Upper lobe of right lung (tissue), 1 donor: Measurements from ENCODE around the gene NR4A3. TPM values are rescaled to one million over a fixed set of nuclear protein-coding genes. Genes with fewer than 3 reads are reported as not detected.

Experiments used
- ATAC-seq: fragments of 200-7000 bp; cut with Tn5 transposase; one replicate; pipeline ENCODE4 v1.9.1; 2020; ENCODE audit warnings: mild to moderate bottlenecking, moderate library complexity
- DNase-seq: peaks from one replicate; pipeline ENCODE4 v3.0.0-alpha.2; 2020
- H3K27ac ChIP-seq: fragments of 200-600 bp; one replicate; pipeline ENCODE4 v1.8.0; 2022
- H3K27me3 ChIP-seq: fragments of 200-600 bp; one replicate; pipeline ENCODE4 v1.8.0; 2022; ENCODE audit warnings: mild to moderate bottlenecking
- H3K36me3 ChIP-seq: fragments of 200-600 bp; one replicate; pipeline ENCODE4 v1.8.0; 2022
- H3K4me1 ChIP-seq: fragments of 200-600 bp; one replicate; pipeline ENCODE4 v1.8.0; 2022
- H3K4me3 ChIP-seq: fragments of 200-600 bp; one replicate; pipeline ENCODE4 v1.8.0; 2022; ENCODE audit warnings: mild to moderate bottlenecking
- H3K9me3 ChIP-seq: fragments of 200-600 bp; one replicate; pipeline ENCODE4 v1.8.0; 2022
- intact Hi-C: fragments of 100-400 bp; cut with DNase I; formaldehyde crosslinking; loops from one replicate; pipeline ENCODE4 v1.11.0; 2022
- total RNA-seq: library from RNA; stranded (reverse); fragmentation: NEBNext Ultra II Directional; extraction: Animal tissue kit (Norgen Biotek cat#: 25700); gene quantifications from one replicate; pipeline ENCODE4 v1.2.1, GENCODE V29; 2021
- TF ChIP-seq, protein P1 (sequence below): fragments of 200-600 bp; IDR thresholded peaks from one replicate; pipeline ENCODE4 v1.8.0; 2022; ENCODE audit warnings: antibody characterized with exemption
- donor health status: DM: no; HTN: yes; CAD: no; lungs with severe emphysema.

NR4A3 gene
- total RNA-seq, 1 donor from 2014 or later = 3.8 TPM

DNA sequence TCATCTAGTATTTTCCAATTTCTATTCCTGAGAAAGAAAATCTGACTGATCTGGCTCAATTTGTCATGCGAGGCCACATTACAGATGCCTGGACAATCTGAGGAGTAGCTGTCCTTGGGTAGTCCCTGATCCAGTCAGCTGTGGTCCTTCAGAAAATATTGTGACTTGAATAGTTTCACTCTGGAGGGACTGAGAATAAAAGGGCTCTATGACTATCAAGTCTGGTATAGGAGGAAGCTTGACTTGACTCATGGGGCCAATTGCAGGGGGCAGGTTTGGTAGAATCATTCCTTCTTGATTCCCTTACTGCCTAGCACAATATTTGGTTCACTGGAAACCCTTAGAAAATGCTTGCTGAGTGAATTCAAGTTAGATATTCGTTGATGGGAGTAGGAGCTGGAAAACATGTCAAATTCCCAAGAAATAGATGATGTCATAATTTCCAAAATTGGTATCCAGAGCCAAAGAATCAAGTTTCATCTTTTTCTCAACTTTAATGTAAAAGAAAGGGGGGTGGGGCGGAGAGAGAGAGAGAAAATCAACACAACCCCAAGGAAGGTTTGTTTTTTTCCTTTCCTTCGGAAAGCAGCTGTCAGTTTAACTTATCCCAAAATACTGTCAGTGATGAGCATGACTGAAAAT lies 52.4 kb downstream of the NR4A3 start:
- no peak for ATAC-seq

DNA sequence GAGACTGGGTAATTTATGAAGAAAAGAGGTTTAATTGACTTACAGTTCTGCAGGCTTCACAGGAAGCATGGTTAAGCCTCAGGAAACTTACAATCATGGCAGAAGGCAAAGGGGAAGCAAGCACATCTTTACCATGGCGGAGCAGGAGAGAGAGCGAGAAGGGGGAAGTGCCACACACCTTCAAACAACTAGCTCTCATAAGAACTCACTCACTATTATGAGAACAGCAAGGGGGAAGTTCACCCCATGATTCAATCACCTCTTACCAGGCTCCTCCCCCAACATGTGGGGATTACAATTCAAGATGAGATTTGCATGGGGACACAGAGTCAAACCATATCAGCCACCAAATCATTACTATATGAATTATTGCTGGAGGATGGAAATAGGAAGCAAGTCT lies 54.5 kb downstream of the NR4A3 start:
- no peaks in the 10 kb centered on the region for H3K4me1 ChIP-seq
- H3K9me3 ChIP-seq = no peaks in the 10 kb centered on the region
- peaks cover 3% of the 10 kb centered on the region for H3K27me3 ChIP-seq
- DNase-seq (no peak), ATAC-seq (no peak)
- no peak overlapping the region for H3K27ac ChIP-seq
- H3K36me3 ChIP-seq = no peaks in the 10 kb centered on the region
- TF ChIP-seq, protein P1, sequence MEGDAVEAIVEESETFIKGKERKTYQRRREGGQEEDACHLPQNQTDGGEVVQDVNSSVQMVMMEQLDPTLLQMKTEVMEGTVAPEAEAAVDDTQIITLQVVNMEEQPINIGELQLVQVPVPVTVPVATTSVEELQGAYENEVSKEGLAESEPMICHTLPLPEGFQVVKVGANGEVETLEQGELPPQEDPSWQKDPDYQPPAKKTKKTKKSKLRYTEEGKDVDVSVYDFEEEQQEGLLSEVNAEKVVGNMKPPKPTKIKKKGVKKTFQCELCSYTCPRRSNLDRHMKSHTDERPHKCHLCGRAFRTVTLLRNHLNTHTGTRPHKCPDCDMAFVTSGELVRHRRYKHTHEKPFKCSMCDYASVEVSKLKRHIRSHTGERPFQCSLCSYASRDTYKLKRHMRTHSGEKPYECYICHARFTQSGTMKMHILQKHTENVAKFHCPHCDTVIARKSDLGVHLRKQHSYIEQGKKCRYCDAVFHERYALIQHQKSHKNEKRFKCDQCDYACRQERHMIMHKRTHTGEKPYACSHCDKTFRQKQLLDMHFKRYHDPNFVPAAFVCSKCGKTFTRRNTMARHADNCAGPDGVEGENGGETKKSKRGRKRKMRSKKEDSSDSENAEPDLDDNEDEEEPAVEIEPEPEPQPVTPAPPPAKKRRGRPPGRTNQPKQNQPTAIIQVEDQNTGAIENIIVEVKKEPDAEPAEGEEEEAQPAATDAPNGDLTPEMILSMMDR = no peak
- no peak overlapping the region for H3K4me3 ChIP-seq
- intact Hi-C loops = no loop called here

More for the DNA sequence above, 52.4 kb downstream of the NR4A3 start:
- peaks cover 3% of the 10 kb centered on the region for H3K27me3 ChIP-seq
- no peaks in the 10 kb centered on the region for H3K9me3 ChIP-seq
- TF ChIP-seq, protein P1 = no peak
- no peaks in the 10 kb centered on the region for H3K36me3 ChIP-seq
- intact Hi-C loops = no loop called here
- no peaks in the 10 kb centered on the region for H3K4me1 ChIP-seq
- H3K27ac ChIP-seq = no peak overlapping the region
- H3K4me3 ChIP-seq = no peak overlapping the region
- DNase-seq = no peak

DNA sequence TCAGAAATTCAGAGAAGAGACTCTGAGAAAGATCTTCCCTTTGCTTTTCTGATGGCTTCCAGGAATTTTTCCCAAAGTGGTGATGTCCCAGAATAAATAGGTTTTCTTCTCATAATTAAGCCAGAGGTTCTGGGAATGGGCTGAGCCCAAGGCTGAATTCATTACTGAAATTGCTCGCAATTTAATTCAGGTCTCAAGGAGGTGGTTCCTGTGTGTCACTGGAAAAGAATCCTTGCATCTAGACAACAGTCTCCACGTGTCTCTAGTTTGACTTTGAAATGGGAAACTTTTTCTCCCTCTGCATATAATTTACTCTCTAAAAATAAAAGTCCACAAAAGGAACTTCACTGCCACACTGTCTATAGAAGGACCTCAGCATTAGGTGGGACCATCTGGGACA lies 57.0 kb downstream of the NR4A3 start:
- Histone ChIP-seq H3K4me1 (no peaks in the 10 kb centered on the region), H3K27me3 (peaks cover 3% of the 10 kb centered on the region), H3K9me3 (no peaks in the 10 kb centered on the region), H3K27ac (no peak overlapping the region), H3K36me3 (no peaks in the 10 kb centered on the region), H3K4me3 (no peak overlapping the region)
- no peak for ATAC-seq
- intact Hi-C loops = no loop called here
- no peak for DNase-seq
- TF ChIP-seq, protein P1 = no peak

- H3K4me1 ChIP-seq = no peaks in the 10 kb centered on the region
- no peaks in the 10 kb centered on the region for H3K36me3 ChIP-seq
- no peak overlapping the region for H3K4me3 ChIP-seq
- H3K27ac ChIP-seq = no peak overlapping the region
- no peaks in the 10 kb centered on the region for H3K9me3 ChIP-seq
- no peak for ATAC-seq
- H3K27me3 ChIP-seq = no peaks in the 10 kb centered on the region
- TF ChIP-seq, protein P1 = no peak
- no peak for DNase-seq
- intact Hi-C loops = no loop called here
Measured at GRCh38 chr9:99881769-99882168, 60.1 kb downstream of the NR4A3 start.

DNA sequence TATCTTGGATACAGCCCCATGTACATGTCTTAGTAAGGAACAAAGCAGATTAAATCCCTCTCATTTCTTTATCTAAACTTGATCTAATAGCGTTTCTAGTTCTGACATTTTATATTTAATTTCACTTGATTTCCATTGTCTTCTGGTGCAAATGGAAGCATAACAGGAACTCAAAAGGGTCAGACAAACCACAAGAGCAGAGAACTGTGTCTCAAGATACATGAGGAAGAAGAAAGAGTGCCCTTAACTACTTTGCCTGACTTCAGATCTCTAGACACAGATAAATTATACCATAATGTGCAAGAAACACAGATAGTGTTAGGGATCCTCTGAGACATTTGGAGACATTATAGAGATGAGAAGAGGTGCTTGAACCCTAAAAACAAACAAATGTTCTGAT lies 64.1 kb downstream of the NR4A3 start:
- TF ChIP-seq, protein P1 = no peak
- Histone ChIP-seq H3K27me3 (no peaks in the 10 kb centered on the region), H3K36me3 (no peaks in the 10 kb centered on the region), H3K4me3 (no peak overlapping the region), H3K9me3 (no peaks in the 10 kb centered on the region), H3K4me1 (no peaks in the 10 kb centered on the region), H3K27ac (no peak overlapping the region)
- ATAC-seq (no peak), DNase-seq (no peak)
- intact Hi-C loops = no loop called here

GRCh38 chr9:99889120-99889519 lies 67.4 kb downstream of the NR4A3 start:
- no peak overlapping the region for H3K27ac ChIP-seq
- intact Hi-C loops = no loop called here
- no peak overlapping the region for H3K4me3 ChIP-seq
- ATAC-seq (no peak), DNase-seq (no peak)
- no peaks in the 10 kb centered on the region for H3K9me3 ChIP-seq
- no peaks in the 10 kb centered on the region for H3K27me3 ChIP-seq
- no peaks in the 10 kb centered on the region for H3K4me1 ChIP-seq
- TF ChIP-seq, protein P1 = no peak
- no peaks in the 10 kb centered on the region for H3K36me3 ChIP-seq
